Left ventricle myocardium inferior (tissue), 1 donor: ENCODE data around the gene SNCG. TPM values are rescaled to one million over a fixed set of nuclear protein-coding genes. Genes with fewer than 3 reads are reported as not detected.
"Not testable (repeated sequence)": the region's sequence is repeated elsewhere in the genome, so short reads cannot be mapped to it uniquely, and the experiment has no call there.

Experiments
- DNase-seq: peaks from one replicate; pipeline ENCODE4 v3.0.0-alpha.2; 2020
- H3K27ac ChIP-seq: fragments of 200-600 bp; replicated peaks from 2 replicates; pipeline ENCODE4 v1.8.0; 2021
- H3K27me3 ChIP-seq: fragments of 200-600 bp; 2 replicates; pipeline ENCODE4 v1.8.0; 2021; ENCODE audit warnings: low read depth
- H3K36me3 ChIP-seq: fragments of 200-600 bp; 2 replicates; pipeline ENCODE4 v1.8.0; 2021
- H3K4me1 ChIP-seq: fragments of 200-600 bp; 2 replicates; pipeline ENCODE4 v1.8.0; 2021
- H3K4me3 ChIP-seq: fragments of 200-600 bp; 2 replicates; pipeline ENCODE4 v1.8.0; 2021; ENCODE audit warnings: mild to moderate bottlenecking, moderate library complexity
- H3K9me3 ChIP-seq: fragments of 200-600 bp; replicated peaks from 2 replicates; pipeline ENCODE4 v1.8.0; 2021
- CTCF ChIP-seq: fragments of 200-600 bp; IDR thresholded peaks from 2 replicates; pipeline ENCODE4 v1.8.0; 2021; ENCODE audit warnings: antibody characterized with exemption, mild to moderate bottlenecking, borderline replicate concordance
- intact Hi-C: fragments of 100-400 bp; cut with micrococcal nuclease; formaldehyde crosslinking; loops from one replicate; pipeline ENCODE4 v1.11.0; 2022
- total RNA-seq: library from RNA; stranded (reverse); fragmentation: NEBNext Ultra II Directional; extraction: Animal tissue kit (Norgen Biotek cat#: 25700); gene quantifications from one replicate; pipeline ENCODE4 v1.2.1, GENCODE V29; 2021
- donor health status: DM: no; HTN: yes; CAD: no; lungs with severe emphysema.

SNCG gene
- total RNA-seq, 1 donor from 2014 or later: 14.7 TPM

DNA sequence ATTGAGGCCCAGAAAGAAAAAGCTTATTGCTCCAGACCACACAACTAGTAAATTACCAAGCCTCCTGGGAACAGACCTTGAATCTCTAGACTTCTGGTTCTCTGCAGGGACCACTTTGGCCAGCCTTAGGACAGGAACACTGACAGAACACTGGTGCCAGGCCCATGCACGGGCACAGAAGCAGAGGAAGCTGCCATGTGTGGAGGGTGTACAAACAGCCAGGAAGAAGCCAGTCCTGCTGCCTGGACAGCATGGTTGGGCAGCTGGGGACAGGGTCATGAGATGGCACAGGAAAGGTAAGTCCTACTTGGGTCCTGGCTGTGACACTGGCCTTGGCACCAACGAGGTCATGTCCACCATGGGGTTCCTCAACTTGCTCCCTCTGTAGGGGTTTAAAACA is 20.1 kb upstream of the SNCG start:
- Histone ChIP-seq H3K9me3 (no peaks in the 10 kb centered on the region), H3K27ac (no peak overlapping the region), H3K4me1 (peaks cover 35% of the 10 kb centered on the region), H3K36me3 (peaks cover 50% of the 10 kb centered on the region), H3K27me3 (no peaks in the 10 kb centered on the region), H3K4me3 (no peak overlapping the region)
- intact Hi-C loops: no loop called here
- no peak for TF ChIP-seq CTCF
- no peak for DNase-seq

- H3K27me3 ChIP-seq, DNase-seq, intact Hi-C loops, H3K27ac ChIP-seq, H3K9me3 ChIP-seq: not testable (repeated sequence)
- H3K4me3 ChIP-seq: peak overlapping the region; percentile 54
- peaks cover 53% of the 10 kb centered on the region for H3K36me3 ChIP-seq
- H3K4me1 ChIP-seq: peaks cover 48% of the 10 kb centered on the region
Measured at GRCh38 chr10:86940076-86940475, 18.3 kb upstream of the SNCG start.

GRCh38 chr10:86940677-86941076 is 17.7 kb upstream of the SNCG start:
- DNase-seq: no peak
- no peak for TF ChIP-seq CTCF
- Histone ChIP-seq H3K27ac (no peak overlapping the region), H3K9me3 (no peaks in the 10 kb centered on the region), H3K27me3 (no peaks in the 10 kb centered on the region), H3K4me1 (peaks cover 54% of the 10 kb centered on the region), H3K36me3 (peaks cover 52% of the 10 kb centered on the region), H3K4me3 (no peak overlapping the region)
- intact Hi-C loops: no loop called here

DNA sequence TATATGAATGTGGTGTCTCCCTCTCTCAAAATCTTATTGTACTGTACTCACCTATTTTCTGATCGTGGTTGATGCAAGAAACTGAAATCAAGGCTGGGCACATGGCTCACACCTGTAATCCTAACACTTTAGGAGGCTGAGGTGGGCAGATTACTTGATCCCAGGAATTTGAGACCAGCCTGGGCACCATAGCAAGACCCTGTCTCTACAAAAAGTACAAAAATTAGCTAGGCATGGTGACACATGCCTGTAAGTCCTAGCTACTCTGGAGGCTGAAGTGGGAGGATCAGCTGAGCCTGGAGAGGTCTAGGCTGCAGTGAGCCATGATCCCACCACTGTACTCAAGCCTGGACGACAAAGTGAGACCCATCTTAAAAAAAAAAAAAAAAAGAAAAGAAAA is 17.0 kb upstream of the SNCG start:
- no peak overlapping the region for H3K27ac ChIP-seq
- H3K36me3 ChIP-seq: peaks cover 45% of the 10 kb centered on the region
- H3K27me3 ChIP-seq: no peaks in the 10 kb centered on the region
- DNase-seq: no peak
- no peak for TF ChIP-seq CTCF
- peaks cover 62% of the 10 kb centered on the region for H3K4me1 ChIP-seq
- intact Hi-C loops: no loop called here
- H3K4me3 ChIP-seq: no peak overlapping the region
- no peaks in the 10 kb centered on the region for H3K9me3 ChIP-seq

DNA sequence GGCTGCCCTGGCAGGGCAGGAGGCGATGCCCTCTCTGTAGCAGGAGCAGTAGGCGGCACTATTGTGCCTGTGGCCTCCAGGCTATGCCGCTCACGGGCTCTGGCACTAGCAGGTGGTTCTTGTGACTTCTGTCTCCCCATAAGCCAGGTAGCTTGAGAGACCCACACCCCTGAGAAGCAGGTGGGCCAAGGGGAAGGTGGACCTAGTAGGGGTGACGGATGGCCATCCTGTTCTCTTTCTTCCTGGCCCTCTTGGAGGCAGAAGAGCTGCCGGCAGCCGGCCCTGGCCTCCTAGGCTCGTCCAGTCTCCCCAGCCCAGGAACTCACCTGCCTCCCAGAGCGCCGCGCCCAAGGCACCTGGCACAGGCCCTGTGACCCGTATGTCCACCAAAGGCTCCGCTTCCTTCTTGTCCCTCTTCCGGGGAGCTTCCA is 16.4 kb upstream of the SNCG start:
- H3K27me3 ChIP-seq: no peaks in the 10 kb centered on the region
- H3K4me1 ChIP-seq: peaks cover 63% of the 10 kb centered on the region
- no peaks in the 10 kb centered on the region for H3K9me3 ChIP-seq
- peaks cover 39% of the 10 kb centered on the region for H3K36me3 ChIP-seq
- intact Hi-C loops: no loop called here
- H3K27ac ChIP-seq: no peak overlapping the region
- no peak for TF ChIP-seq CTCF
- DNase-seq: no peak
- H3K4me3 ChIP-seq: peak overlapping the region; percentile 49

DNA sequence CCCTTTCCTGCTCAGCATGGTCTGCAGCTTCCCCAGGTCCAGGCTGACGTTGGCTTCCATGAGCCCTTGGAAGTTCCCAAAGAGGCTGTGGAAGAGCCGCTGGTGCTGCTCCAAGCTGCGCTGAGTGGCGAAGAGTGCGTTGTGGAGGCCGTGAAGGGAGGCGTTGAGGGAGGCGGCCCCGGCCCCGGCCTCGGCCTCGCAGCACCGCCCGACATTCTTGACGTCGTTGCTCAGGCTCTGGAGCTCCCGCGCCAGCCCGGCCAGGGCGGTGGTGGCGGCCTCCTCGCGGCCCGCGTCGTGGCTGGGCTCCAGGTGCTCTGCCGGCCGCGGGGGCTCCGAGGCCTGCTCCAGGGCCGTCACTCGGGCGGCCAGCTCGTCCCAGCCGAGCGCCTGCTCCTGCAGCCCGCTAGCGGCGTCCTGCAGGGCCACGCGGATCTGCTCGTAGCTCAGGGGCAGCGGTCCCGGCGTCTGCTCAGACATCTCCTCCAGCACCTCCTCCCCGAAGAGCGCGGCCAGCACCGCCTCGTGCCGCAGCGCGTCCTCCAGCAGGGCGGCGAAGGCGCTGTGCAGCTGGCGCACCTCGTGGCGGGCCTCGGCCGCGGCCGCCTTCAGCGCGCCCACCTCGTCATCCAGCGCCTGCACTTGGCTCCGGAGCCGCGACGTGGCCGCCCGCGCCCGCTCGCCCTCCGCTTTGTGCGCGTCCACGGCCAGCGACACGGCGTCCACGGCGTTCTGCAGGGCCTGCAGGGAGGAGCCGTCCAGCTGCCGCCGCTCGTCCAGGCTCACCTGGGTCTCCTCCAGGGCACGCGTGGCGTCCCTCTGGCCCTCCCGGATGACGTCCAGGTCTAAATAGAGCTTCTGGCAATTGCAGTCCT is 15.7 kb upstream of the SNCG start:
- H3K9me3 ChIP-seq: no peaks in the 10 kb centered on the region
- peaks cover 32% of the 10 kb centered on the region for H3K36me3 ChIP-seq
- no peak overlapping the region for H3K27ac ChIP-seq
- no peak for TF ChIP-seq CTCF
- DNase-seq: no peak
- H3K4me1 ChIP-seq: peaks cover 64% of the 10 kb centered on the region
- H3K4me3 ChIP-seq: peak overlapping the region; percentile 49
- intact Hi-C loops: no loop called here
- no peaks in the 10 kb centered on the region for H3K27me3 ChIP-seq
